Naive thymus-derived CD4-positive, alpha-beta T cell (primary cell): ENCODE results near the gene PLEKHM1. TPM values are rescaled to one million over a fixed set of nuclear protein-coding genes. Genes with fewer than 3 reads are reported as not detected.

Experiments
- ATAC-seq: fragments of 150-1000 bp; cut with Tn5 transposase; 2 replicates; pipeline ENCODE4 v1.10.0; 2021; ENCODE audit warnings: mild to moderate bottlenecking, moderate library complexity
- CTCF ChIA-PET: fragments of 350-600 bp; sonication (Branson Sonifier 250); formaldehyde crosslinking; loops from one replicate; lab custom pipeline; 2021; ENCODE audit warnings: antibody characterized with exemption; lab: Charles Lee
- POLR2A ChIA-PET: fragments of 350-600 bp; sonication (Branson Sonifier 250); formaldehyde crosslinking; loops from one replicate; lab custom pipeline; 2021; ENCODE audit warnings: antibody characterized with exemption, inconsistent platforms; lab: Charles Lee
- DNase-seq, 9 donors: peaks; one replicate each; pipeline versions ENCODE4 v3.0.0 to v3.0.0-alpha.2; 2020 to 2022; ENCODE audit warnings: mixed read lengths in 1 of 9
- H3K27ac ChIP-seq: one replicate; pipeline ENCODE4 v1.7.0; 2013; ENCODE audit warnings: mild to moderate bottlenecking, low read depth, low read length, moderate library complexity
- H3K27me3 ChIP-seq, 2 donors: one replicate each; pipeline ENCODE4 v1.7.0; 2013; ENCODE audit warnings: low read length in 2 of 2, mild to moderate bottlenecking in 2 of 2, moderate library complexity in 2 of 2; ENCODE audit not compliant: control insufficient read depth in 2 of 2, insufficient read depth in 2 of 2
- H3K36me3 ChIP-seq, 3 experiments: 1 replicate in 2 of 3; 2 replicates in 1 of 3; pipeline ENCODE4 v1.7.0; 2013; ENCODE audit warnings: low read length in 3 of 3, mild to moderate bottlenecking in 3 of 3, moderate library complexity in 1 of 3; ENCODE audit not compliant: insufficient read depth in 3 of 3, control insufficient read depth in 2 of 3
- H3K4me1 ChIP-seq, 2 donors: one replicate each; pipeline ENCODE4 v1.7.0; 2013; ENCODE audit warnings: low read length in 2 of 2, mild to moderate bottlenecking in 2 of 2, moderate library complexity in 1 of 2; ENCODE audit not compliant: control insufficient read depth in 2 of 2, insufficient read depth in 2 of 2
- H3K4me3 ChIP-seq: 2 replicates; pipeline ENCODE4 v1.7.0; 2013; ENCODE audit warnings: mild to moderate bottlenecking, low read length
- H3K9me3 ChIP-seq, 3 experiments: 1 replicate in 2 of 3; 2 replicates in 1 of 3; pipeline ENCODE4 v1.7.0; 2013; ENCODE audit warnings: low read length in 3 of 3; ENCODE audit not compliant: control insufficient read depth in 2 of 3
- H3K27ac Mint-ChIP-seq, 9 donors: one replicate each; pipeline ENCODE4 v1.8.0; 2020 to 2022; ENCODE audit warnings: mixed read lengths in 9 of 9, mild to moderate bottlenecking in 8 of 9, moderate library complexity in 5 of 9, inconsistent platforms in 2 of 9
- H3K27me3 Mint-ChIP-seq, 5 donors: one replicate each; pipeline ENCODE4 v1.8.0; 2021 to 2022; ENCODE audit warnings: mixed read lengths in 5 of 5, mild to moderate bottlenecking in 1 of 5
- H3K36me3 Mint-ChIP-seq, 5 donors: one replicate each; pipeline ENCODE4 v1.8.0; 2020 to 2022; ENCODE audit warnings: mixed read lengths in 5 of 5, mild to moderate bottlenecking in 3 of 5, inconsistent platforms in 1 of 5
- H3K4me1 Mint-ChIP-seq, 7 donors: one replicate each; pipeline ENCODE4 v1.8.0; 2020 to 2022; ENCODE audit warnings: mixed read lengths in 7 of 7, mild to moderate bottlenecking in 3 of 7, inconsistent platforms in 1 of 7
- H3K4me3 Mint-ChIP-seq, 10 donors: one replicate each; pipeline ENCODE4 v1.8.0; 2020 to 2022; ENCODE audit warnings: mild to moderate bottlenecking in 10 of 10, mixed read lengths in 10 of 10, moderate library complexity in 6 of 10, inconsistent platforms in 2 of 10
- H3K9me3 Mint-ChIP-seq, 11 donors: one replicate each; pipeline ENCODE4 v1.8.0; 2020 to 2022; ENCODE audit warnings: mixed read lengths in 11 of 11, mild to moderate bottlenecking in 4 of 11, inconsistent platforms in 1 of 11, moderate library complexity in 1 of 11
- intact Hi-C, 2 donors: fragments of 100-400 bp; cut with micrococcal nuclease; formaldehyde crosslinking; loops; one replicate each; pipeline ENCODE4 v1.15.1; 2023
- polyA plus RNA-seq, 2 donors: library from polyadenylated mRNA; unstranded; fragments of 300-500 nt; fragmentation: Illumina TruSeq; gene quantifications; one replicate each; pipeline ENCODE4 v1.2.3, GENCODE V29; 2021
- total RNA-seq, 6 experiments: library from RNA in 5 of 6; stranded (reverse) in 5 of 6; gene quantifications; 1 replicate in 5 of 6; 2 replicates in 1 of 6; pipeline ENCODE4 v1.2.3 and lab custom pipeline; 2021 to 2026

Gene PLEKHM1
- total and polyA plus RNA-seq, 7 experiments from 2014 or later = 11.5 to 111 (median 76.3) TPM

DNA sequence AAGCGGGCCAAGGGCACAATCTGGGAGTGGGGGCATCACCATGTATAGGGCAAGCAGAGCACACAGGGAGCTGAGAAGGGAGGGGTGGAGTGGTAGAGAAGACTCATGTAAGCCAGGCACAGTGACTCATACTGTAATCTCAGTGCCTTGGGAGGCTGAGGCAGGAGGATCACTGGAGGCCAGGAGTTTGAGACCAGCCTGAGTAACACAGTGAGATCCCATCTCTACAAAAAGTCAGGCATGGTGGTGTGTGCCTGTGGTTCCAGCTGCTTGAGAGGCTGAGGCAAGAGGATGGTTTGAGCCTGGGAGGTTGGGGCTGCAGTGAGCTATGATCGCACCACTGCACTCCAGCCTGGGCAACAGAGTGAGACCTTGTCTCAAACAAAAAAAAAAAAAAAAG, 98.6 kb downstream of the PLEKHM1 start:
- peaks cover 0 to 6% (median 4%) of the 10 kb centered on the region in 5 donors for H3K36me3 Mint-ChIP-seq
- Histone ChIP-seq H3K27me3 (no peaks in the 10 kb centered on the region), H3K36me3 (peaks cover 0 to 32% (median 4%) of the 10 kb centered on the region in 3 experiments), H3K9me3 (no peaks in the 10 kb centered on the region), H3K4me3 (no peak overlapping the region), H3K4me1 (peaks cover 0 to 10% of the 10 kb centered on the region in 2 donors), H3K27ac (no peak overlapping the region)
- ChIA-PET CTCF (interaction anchor here (1.5 to 1.8 kb wide), 2 partner anchors 114 to 174 kb away, joined by 5 to 7 read pairs; no protein-coding TSS in a partner anchor), POLR2A (interaction anchor here (0.6 to 1.1 kb wide), 4 partner anchors 11 to 241 kb away, joined by 3 to 5 read pairs (median 3); no protein-coding TSS in a partner anchor)
- intact Hi-C loops = no loop called here
- no peak overlapping the region for H3K4me3 Mint-ChIP-seq
- H3K27ac Mint-ChIP-seq = peak overlapping the region in 2 of 9 donors; percentile 18 to 43
- ATAC-seq = no peak
- peaks cover 0 to 14% (median 5%) of the 10 kb centered on the region in 5 donors for H3K27me3 Mint-ChIP-seq
- peaks cover 11 to 26% (median 17%) of the 10 kb centered on the region in 7 donors for H3K4me1 Mint-ChIP-seq
- DNase-seq = no peak
- H3K9me3 Mint-ChIP-seq = no peaks in the 10 kb centered on the region

DNA sequence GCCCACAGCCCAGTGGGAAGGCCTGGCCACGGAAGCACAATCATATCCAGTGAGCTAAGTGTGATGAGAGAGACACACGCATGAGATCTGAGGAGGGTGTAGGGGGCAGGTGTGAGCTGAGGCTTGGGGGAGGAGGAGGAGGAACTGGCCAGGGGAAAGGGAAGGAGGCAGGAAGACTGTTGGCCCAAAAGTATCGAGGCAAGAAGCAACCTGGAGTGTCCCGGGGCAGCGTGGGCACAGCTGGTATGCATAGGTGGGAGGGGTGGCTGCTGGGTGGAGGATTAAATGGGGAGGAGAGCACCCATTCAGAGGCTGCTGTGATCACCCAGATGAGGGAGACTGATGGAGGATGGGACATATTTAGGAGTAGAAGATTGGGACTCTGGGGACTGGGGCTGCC, 99.2 kb downstream of the PLEKHM1 start:
- H3K4me1 ChIP-seq = peaks cover 0 to 10% of the 10 kb centered on the region in 2 donors
- POLR2A ChIA-PET = interaction anchor here (0.6 to 1.1 kb wide), 2 partner anchors 11 to 74 kb away, joined by 3 to 5 read pairs; no protein-coding TSS in a partner anchor
- Mint-ChIP-seq H3K4me1 (peaks cover 11 to 26% (median 17%) of the 10 kb centered on the region in 7 donors), H3K27me3 (peaks cover 0 to 14% (median 5%) of the 10 kb centered on the region in 5 donors), H3K36me3 (peaks cover 0 to 4% (median 3%) of the 10 kb centered on the region in 5 donors), H3K4me3 (no peak overlapping the region), H3K27ac (peak overlapping the region in 1 of 9 donors; percentile 58), H3K9me3 (no peaks in the 10 kb centered on the region)
- no peaks in the 10 kb centered on the region for H3K27me3 ChIP-seq
- H3K36me3 ChIP-seq = peaks cover 0 to 25% (median 3%) of the 10 kb centered on the region in 3 experiments
- CTCF ChIA-PET = interaction anchor here (0.6 to 2.1 kb wide), 4 partner anchors 18 to 173 kb away, joined by 3 to 17 read pairs (median 4); no protein-coding TSS in a partner anchor
- DNase-seq = no peak
- ATAC-seq = no peak
- no peak overlapping the region for H3K27ac ChIP-seq
- no peaks in the 10 kb centered on the region for H3K9me3 ChIP-seq
- no peak overlapping the region for H3K4me3 ChIP-seq
- intact Hi-C loops = no loop called here

DNA sequence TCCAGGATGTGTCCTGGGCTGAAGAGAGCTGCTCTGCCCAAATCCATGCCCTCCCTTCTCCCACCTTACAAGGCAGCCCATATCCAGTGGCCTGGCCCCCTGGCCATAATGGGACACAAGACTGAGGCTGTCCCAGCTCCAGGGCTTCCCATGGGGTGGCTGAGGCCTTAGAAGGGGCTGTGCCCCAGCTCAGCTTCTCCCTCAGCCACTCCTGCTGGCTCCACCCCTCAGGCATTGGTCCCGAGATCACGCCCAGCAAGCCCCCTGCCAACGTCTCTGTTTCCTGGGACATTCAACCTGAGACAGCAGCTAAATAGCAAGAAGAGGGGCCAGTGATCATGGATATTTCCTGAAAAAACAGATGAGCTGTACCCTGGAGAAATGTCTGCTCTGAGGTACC, 101.2 kb downstream of the PLEKHM1 start:
- ChIA-PET POLR2A (interaction anchor here (0.6 to 1.8 kb wide), 4 partner anchors 72 to 171 kb away, joined by 3 to 4 read pairs (median 4); partner anchors contain the start of gene MAP3K14), CTCF (interaction anchor here (0.7 to 3.1 kb wide), 6 partner anchors 77 to 185 kb away, joined by 3 to 17 read pairs (median 3); no protein-coding TSS in a partner anchor)
- no peak overlapping the region for H3K27ac Mint-ChIP-seq
- H3K4me1 Mint-ChIP-seq = peaks cover 14 to 28% (median 17%) of the 10 kb centered on the region in 7 donors
- DNase-seq = no peak
- peaks cover 0 to 14% (median 5%) of the 10 kb centered on the region in 5 donors for H3K27me3 Mint-ChIP-seq
- Histone ChIP-seq H3K4me3 (no peak overlapping the region), H3K4me1 (peaks cover 0 to 10% of the 10 kb centered on the region in 2 donors), H3K9me3 (no peaks in the 10 kb centered on the region), H3K27ac (no peak overlapping the region), H3K27me3 (no peaks in the 10 kb centered on the region), H3K36me3 (peaks cover 0 to 6% (median 0%) of the 10 kb centered on the region in 3 experiments)
- H3K9me3 Mint-ChIP-seq = no peaks in the 10 kb centered on the region
- no peak overlapping the region for H3K4me3 Mint-ChIP-seq
- no peak for ATAC-seq
- H3K36me3 Mint-ChIP-seq = peaks cover 0 to 4% (median 0%) of the 10 kb centered on the region in 5 donors
- intact Hi-C loops = no loop called here

DNA sequence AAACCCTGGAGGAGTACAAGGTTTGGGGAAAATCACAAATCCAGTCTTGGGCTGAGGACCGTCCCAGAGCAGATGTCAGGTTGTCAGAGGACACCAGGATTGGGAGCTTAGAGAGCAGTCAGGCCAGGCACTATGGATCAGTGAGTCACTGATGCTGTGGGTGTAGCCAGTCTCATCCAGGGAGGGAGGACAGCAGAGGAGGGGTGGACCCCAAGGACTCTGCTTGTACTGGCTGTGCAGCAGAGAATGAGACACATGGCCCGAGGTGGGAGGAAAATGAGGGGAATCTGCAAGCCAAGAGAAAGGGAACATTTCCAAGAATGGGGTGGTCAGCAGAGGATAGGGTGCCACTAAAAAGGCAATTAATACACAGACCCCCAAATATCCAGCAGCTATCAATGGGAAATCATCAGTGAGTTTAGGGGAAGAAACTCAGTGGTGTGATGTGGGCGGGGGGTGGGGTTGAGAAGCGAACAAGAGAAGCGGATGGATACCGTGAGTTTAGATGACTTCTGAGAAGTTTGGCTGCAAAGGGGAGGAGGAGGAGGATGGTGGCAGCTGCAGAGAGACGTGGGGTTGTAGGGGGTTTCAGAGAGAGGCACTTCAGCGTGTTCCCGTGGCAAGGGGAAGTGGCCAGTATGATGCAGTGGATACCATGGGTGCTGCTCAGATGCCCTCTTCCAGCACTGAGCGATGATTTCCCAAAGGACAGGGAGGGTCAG, 101.8 kb downstream of the PLEKHM1 start:
- peaks cover 0 to 10% of the 10 kb centered on the region in 2 donors for H3K4me1 ChIP-seq
- no peaks in the 10 kb centered on the region for H3K27me3 ChIP-seq
- ATAC-seq (no peak), DNase-seq (no peak)
- peaks cover 14 to 28% (median 17%) of the 10 kb centered on the region in 7 donors for H3K4me1 Mint-ChIP-seq
- intact Hi-C loops = no loop called here
- no peak overlapping the region for H3K27ac ChIP-seq
- H3K9me3 ChIP-seq = no peaks in the 10 kb centered on the region
- H3K36me3 ChIP-seq = peaks cover 0 to under 1% (median 0%) of the 10 kb centered on the region in 3 experiments
- peaks cover 0 to 14% (median 5%) of the 10 kb centered on the region in 5 donors for H3K27me3 Mint-ChIP-seq
- peak overlapping the region in 3 of 10 donors; percentile 7 to 62 (median 32) for H3K4me3 Mint-ChIP-seq
- CTCF ChIA-PET = interaction anchor here (0.6 to 3.1 kb wide), 13 partner anchors 20 to 184 kb away, joined by 3 to 17 read pairs (median 3); no protein-coding TSS in a partner anchor
- H3K27ac Mint-ChIP-seq = no peak overlapping the region
- POLR2A ChIA-PET = interaction anchor here (0.7 to 1.8 kb wide), 5 partner anchors 72 to 165 kb away, joined by 3 to 4 read pairs (median 3); partner anchors contain the start of gene MAP3K14
- peaks cover 0 to 3% (median 0%) of the 10 kb centered on the region in 5 donors for H3K36me3 Mint-ChIP-seq
- no peaks in the 10 kb centered on the region for H3K9me3 Mint-ChIP-seq
- H3K4me3 ChIP-seq = no peak overlapping the region

DNA sequence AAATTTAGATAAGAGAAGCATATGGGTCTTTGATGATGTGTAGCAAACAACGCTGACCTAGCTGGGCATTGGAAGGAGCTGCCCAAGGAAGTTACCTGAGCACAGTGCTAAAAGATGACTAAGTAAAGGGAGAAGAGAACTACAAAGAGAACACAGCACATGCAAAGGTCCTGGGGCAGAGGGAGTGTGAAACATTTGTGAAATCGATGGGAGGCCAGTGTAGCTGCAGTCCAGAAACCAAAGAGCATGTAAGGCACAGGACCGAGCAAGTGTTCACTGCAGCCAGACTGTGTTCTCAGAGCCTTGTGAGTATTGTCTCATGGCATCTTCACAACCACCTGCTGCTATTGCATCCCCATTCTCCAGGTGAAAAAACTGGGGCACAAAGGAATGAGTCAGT, 102.8 kb downstream of the PLEKHM1 start:
- DNase-seq = no peak
- ChIA-PET POLR2A (interaction anchor here (0.7 to 1.0 kb wide), 3 partner anchors 22 to 164 kb away, joined by 3 to 4 read pairs (median 3); no protein-coding TSS in a partner anchor), CTCF (interaction anchor here (0.6 to 3.1 kb wide), 7 partner anchors 19 to 172 kb away, joined by 3 to 16 read pairs (median 3); no protein-coding TSS in a partner anchor)
- Mint-ChIP-seq H3K27ac (no peak overlapping the region), H3K4me1 (peaks cover 14 to 27% (median 17%) of the 10 kb centered on the region in 7 donors), H3K36me3 (no peaks in the 10 kb centered on the region), H3K27me3 (peaks cover 0 to 14% (median 5%) of the 10 kb centered on the region in 5 donors), H3K4me3 (no peak overlapping the region), H3K9me3 (no peaks in the 10 kb centered on the region)
- Histone ChIP-seq H3K4me3 (no peak overlapping the region), H3K36me3 (no peaks in the 10 kb centered on the region), H3K9me3 (no peaks in the 10 kb centered on the region), H3K27ac (no peak overlapping the region), H3K27me3 (no peaks in the 10 kb centered on the region), H3K4me1 (peaks cover 0 to 10% of the 10 kb centered on the region in 2 donors)
- intact Hi-C loops = no loop called here
- ATAC-seq = no peak

DNA sequence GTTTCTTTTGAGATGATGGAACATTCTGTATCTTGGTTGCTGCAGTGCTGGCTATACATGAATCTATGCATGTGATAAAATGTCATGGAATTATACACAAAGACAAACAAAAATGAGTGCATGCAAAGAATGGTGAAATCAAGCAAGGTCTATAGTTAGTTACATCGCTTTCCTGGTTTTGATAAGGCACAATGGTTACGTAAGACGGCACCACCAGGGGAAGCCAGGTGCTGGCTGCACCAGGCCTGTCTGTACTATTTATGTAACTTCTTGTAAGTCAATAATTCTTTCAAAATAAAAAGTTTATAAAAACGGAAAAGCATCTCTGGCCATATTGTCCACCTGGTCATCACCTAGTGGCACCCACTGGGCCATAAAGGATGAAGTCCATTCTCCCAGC, 104.3 kb downstream of the PLEKHM1 start:
- no peaks in the 10 kb centered on the region for H3K9me3 ChIP-seq
- H3K27me3 Mint-ChIP-seq = peaks cover 0 to 14% (median 5%) of the 10 kb centered on the region in 5 donors
- intact Hi-C loops = no loop called here
- H3K4me3 ChIP-seq = no peak overlapping the region
- ATAC-seq (no peak), DNase-seq (no peak)
- no peaks in the 10 kb centered on the region for H3K36me3 Mint-ChIP-seq
- no peaks in the 10 kb centered on the region for H3K36me3 ChIP-seq
- POLR2A ChIA-PET = interaction anchor here (1.0 to 1.2 kb wide), 3 partner anchors 109 to 236 kb away, joined by 3 to 7 read pairs (median 4); no protein-coding TSS in a partner anchor
- peaks cover 0 to 10% of the 10 kb centered on the region in 2 donors for H3K4me1 ChIP-seq
- CTCF ChIA-PET = interaction anchor here (0.7 to 4.4 kb wide), 19 partner anchors 12 to 170 kb away, joined by 3 to 92 read pairs (median 4); partner anchors contain the start of genes FMNL1 and MAP3K14
- no peak overlapping the region for H3K27ac ChIP-seq
- H3K4me3 Mint-ChIP-seq = no peak overlapping the region
- no peaks in the 10 kb centered on the region for H3K9me3 Mint-ChIP-seq
- no peaks in the 10 kb centered on the region for H3K27me3 ChIP-seq
- H3K27ac Mint-ChIP-seq = no peak overlapping the region
- H3K4me1 Mint-ChIP-seq = peaks cover 12 to 23% (median 15%) of the 10 kb centered on the region in 7 donors
